Activated effector memory CD4-positive, alpha-beta T cell treated with Interleukin-2 at 50 U/mL for 16 hours (primary cell): Measurements from ENCODE around the gene NUP98.
"Not testable (repeated sequence)": the region's sequence is repeated elsewhere in the genome, so short reads cannot be mapped to it uniquely, and the experiment has no call there.

Source experiments
- DNase-seq: peaks from one replicate; pipeline ENCODE4 v3.0.0-alpha.2; 2020

Gene NUP98

DNA sequence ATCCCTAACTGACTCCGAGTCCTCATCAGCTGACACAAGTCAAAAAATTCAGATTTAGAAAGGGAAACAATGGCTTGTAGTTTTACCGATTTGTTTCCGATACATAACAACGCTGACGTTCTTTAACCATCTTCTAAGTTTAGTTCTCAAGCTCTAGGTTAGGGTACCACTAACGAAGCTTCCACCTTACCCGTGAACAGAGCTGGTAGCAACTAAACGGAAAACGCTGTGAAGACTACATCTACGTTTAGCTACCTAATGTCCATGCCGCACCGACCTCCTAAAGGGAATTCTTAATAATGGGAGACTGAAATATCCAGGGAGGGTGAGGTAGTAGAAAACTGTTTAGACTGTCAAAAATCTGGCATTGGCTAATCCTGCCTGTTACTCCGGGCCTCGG is 1.0 kb downstream of the NUP98 start:
- no peak for DNase-seq

DNA sequence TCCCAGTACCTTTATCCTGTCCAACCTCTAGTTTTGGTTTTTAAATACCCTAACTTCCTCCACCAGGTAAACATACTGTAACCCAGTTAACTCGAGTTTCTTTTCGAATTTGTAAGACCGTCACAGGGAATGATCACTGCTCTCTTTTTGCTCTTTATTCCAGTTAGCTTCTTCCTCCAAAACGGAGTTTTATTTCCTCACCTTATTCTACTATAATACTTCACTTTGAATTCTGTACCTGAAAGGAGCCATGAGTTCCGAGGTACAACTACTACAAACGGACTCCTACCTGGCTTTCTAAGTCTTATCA is 1.4 kb downstream of the NUP98 start:
- DNase-seq: no peak

DNA sequence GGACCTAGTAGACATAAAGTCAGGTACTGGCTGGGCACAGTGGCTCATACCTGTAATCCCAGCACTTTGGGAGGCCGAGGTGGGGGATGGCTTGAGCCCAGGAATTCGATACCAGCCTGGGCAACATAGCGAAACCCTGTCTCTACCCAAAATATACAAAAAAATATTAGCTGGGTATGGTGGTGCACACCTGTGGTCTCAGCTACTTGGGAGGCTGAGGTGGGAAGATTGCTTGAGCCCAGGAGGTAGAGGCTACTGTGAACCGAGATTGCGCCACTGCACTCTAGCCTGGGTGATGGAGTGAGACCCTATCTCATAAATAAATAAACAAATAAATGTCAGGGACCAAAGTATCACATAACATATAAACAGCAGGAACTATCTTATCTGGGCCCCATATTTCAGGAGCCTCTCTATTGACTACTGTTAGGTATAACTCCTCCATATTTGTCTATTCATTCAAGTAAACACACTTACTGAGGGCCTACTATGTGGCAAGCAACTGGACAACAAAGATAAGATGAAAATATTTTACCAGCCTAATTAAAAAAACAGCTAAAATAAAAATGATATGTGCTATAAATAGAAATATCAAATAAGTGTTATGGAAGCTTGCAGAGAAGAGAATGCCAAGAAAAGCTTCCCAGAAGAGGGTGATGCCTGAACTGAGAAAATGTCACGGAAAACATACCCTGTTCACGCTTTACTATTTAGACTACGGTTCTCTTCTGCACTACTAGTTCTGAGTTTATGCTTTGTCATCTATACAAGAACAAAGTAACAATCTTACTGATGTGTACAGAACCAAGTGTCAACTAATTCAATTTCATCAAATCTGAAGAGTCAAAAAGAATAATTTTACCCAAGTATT is 2.0 kb downstream of the NUP98 start:
- DNase-seq: no peak

GRCh38 chr11:3794387-3794786 is 3.0 kb downstream of the NUP98 start:
- not testable (repeated sequence) for DNase-seq

GRCh38 chr11:3786781-3787428 is 10.4 kb downstream of the NUP98 start:
- DNase-seq: no peak

DNA sequence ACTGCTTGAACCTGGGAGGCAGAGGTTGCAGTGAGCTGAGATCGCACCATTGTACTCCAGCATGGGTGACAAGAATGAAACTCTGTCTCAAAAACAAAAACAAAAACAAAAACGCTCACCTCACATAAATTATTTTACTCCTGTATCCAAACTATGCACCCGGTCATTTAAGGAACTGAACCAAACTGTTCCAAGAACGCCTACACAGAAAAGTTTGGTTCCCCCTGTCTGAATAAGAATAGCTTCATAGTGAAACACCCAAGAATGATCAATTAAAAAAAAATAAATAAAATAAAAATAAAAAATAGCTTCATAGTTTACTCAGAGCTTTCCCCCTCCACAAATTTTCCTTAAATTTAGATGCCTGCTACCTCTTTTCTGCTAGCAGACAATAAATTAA is 13.7 kb downstream of the NUP98 start:
- no peak for DNase-seq

- DNase-seq: no peak
These were observed 14.4 kb downstream of the NUP98 start for GRCh38 chr11:3782963-3783362.

DNA sequence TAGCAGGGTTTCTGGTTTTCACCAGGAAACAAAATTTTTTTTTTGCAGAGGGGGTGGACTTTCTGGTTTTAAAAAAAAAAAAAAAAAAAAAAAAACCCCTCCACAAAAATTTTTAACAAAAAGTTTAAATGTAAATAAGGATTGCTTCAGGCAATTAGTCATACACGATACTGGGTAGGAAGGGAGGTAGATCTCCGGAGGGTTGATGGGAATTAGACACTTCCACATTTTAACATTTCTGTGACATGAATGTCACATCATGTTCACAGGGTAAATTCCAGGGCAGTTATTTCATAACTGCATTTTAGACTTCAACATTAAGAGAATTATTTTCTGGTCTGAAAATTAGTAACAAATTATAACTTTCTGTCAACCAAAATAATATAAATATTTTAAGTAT is 15.9 kb downstream of the NUP98 start:
- no peak for DNase-seq

- no peak for DNase-seq
These were observed 21.5 kb downstream of the NUP98 start for GRCh38 chr11:3775736-3776406.

DNA sequence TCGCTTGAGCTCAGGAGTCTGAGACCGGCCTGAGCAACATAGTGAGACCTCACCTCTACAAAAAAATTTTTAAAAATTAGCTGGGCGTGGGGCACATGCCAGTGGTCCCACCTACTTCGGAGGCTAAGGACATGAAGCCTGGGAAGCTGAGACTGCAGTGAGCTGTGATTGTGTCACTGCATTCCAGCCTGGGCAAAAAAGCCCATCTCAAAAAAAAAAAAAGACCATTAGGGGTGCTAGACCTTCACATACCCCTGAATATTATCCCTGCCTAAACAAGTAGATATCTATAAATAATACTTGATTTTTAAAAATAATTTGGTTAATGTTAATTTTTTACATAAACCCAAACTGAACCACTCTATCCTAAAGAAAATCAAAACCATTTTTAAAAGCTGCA is 24.2 kb downstream of the NUP98 start:
- DNase-seq: no peak

- no peak for DNase-seq
These were observed 29.8 kb downstream of the NUP98 start for GRCh38 chr11:3767536-3767935.

DNA sequence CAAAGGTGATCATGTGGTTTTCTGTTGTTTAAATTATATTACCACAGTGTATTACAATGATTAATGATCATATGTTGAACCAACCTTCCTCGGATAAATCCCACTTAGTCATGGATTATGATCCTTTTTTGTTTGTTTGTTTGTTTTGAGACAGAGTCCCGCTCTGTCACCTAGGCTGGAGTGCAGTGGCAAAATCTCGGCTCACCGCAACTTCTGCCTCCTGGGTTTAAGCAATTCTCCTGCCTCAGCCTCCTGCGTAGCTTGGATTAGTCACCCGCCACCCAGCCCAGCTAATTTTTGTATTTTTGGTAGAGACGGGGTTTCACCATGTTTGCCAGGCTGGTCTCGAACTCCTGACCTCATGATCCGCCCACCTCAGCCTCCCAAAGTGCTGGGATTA is 30.5 kb downstream of the NUP98 start:
- not testable (repeated sequence) for DNase-seq

- no peak for DNase-seq
These were observed 33.1 kb downstream of the NUP98 start for GRCh38 chr11:3764266-3764665.

DNA sequence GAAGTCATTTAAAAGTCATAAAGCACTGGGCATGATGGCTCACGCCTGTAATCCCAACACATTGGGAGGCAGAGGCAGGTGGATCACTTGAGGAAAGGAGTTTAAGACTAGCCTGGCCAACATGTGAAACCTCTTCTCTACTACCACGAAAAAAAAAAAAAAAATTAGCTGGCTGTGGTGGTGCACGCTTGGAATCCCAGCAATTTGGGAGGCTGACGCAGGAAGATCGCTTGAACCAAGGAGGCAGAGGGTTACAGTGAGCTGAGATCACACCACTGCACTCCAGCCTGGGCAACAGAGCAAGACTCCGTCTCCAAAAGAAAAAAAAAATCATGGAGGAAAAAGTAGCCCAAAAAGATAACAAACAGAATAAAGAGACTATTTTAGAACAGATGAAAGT is 42.2 kb downstream of the NUP98 start:
- no peak for DNase-seq

- no peak for DNase-seq
These were observed 44.2 kb downstream of the NUP98 start for GRCh38 chr11:3753110-3753509.

GRCh38 chr11:3747704-3748103 is 49.6 kb downstream of the NUP98 start:
- no peak for DNase-seq

DNA sequence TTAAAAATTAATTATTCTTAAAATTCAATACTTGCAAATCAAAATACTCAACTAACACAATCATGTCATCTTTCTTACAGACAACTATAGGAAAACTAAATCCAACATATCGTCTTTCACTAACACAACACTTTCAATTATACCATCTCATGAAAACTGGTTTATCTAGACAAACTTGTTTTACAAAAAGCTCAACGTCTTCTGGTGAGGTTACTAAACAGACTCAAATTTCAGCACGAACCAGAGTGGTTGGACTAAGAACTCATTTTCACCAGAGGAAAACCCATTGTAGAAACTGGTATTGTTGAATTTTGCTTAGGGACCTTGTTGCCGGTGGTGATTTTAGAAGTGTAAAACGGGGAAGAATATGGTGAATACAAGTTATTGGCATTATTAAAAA is 52.2 kb downstream of the NUP98 start:
- no peak for DNase-seq

GRCh38 chr11:3738723-3739122 is 58.6 kb downstream of the NUP98 start:
- no peak for DNase-seq

DNA sequence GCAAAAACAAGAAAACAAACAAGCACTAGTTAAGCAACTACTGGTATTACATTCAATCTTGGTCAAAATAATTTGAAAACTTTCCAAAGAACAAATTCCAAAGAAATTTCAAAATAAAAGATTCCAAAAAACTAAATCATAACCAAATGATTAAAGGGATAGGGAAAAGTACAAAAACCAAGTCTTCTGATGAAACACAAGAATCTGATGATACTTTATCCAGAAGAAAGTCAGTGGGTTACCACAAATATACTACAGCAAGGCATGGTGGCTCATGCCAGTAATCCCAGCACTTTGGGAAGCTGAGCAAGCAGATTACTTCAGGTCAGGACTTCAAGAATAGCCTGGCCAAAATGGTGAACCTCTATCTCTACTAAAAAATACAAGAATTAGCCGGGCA is 59.1 kb downstream of the NUP98 start:
- DNase-seq: no peak

- DNase-seq: no peak
These were observed 59.9 kb downstream of the NUP98 start for GRCh38 chr11:3737386-3737933.

DNA sequence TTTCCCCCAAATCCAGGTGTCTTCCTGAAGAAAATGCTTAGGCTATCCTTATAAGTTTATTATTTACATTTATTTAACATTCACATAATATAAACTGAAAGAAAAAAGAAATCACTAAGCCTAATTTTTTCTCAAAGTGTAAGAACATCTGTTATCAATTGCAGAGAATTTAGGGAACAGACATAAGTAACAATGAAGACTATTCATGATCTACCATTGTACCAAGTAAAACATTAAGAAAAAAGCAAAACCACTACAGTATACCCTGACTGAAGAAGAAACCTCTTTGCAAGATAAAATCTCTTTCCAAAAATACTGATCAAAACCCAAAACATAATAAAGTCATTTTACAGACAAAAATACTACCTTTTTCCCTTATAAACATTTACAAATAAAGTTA is 60.5 kb downstream of the NUP98 start:
- DNase-seq: no peak

DNA sequence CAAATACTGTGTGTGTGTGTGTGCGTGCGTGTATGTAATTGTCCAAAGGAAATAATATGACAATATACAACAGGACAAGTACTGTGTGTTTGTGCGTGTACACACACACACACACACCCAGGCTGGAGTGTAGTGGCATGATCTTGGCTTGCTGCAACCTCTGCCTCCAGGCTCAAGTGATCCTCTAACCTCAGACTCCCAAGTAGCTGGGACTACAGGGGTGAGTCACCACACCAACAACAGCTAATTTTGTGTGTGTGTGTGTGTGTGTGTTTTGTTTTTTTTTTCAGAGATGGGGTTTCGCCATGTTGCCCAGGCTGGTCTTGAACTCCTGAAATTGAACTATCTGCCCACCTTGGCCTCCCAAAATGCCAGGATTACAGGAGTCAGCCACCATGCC is 61.5 kb downstream of the NUP98 start:
- no peak for DNase-seq

- DNase-seq: no peak
These were observed 64.5 kb downstream of the NUP98 start for GRCh38 chr11:3732671-3733436.
